Stimulated activated naive CD4-positive, alpha-beta T cell (primary cell): Measurements from ENCODE around the gene FXN.
A peak's percentile ranks its signal among the peaks of the same experiment; 100 is the strongest.
"Not testable (repeated sequence)": the region's sequence is repeated elsewhere in the genome, so short reads cannot be mapped to it uniquely, and the experiment has no call there.

Experiments
- DNase-seq, 6 experiments: peaks; one replicate each; lab custom pipeline; 2025; lab: John Stamatoyannopoulos, UW

FXN gene

GRCh38 chr9:69104830-69105527, 69.4 kb downstream of the FXN start:
- DNase-seq, result no peak

GRCh38 chr9:69107771-69108170, 72.2 kb downstream of the FXN start:
- DNase-seq, result no peak

- not testable (repeated sequence) for DNase-seq
These were observed 73.2 kb downstream of the FXN start for GRCh38 chr9:69108706-69109105.

GRCh38 chr9:69109152-69109551, 73.6 kb downstream of the FXN start:
- no peak for DNase-seq

GRCh38 chr9:69112646-69113045, 77.1 kb downstream of the FXN start:
- DNase-seq, result not testable (repeated sequence)

- DNase-seq, result no peak
These were observed 80.1 kb downstream of the FXN start for GRCh38 chr9:69115621-69116020.

GRCh38 chr9:69118656-69119055, 83.1 kb downstream of the FXN start:
- no peak for DNase-seq

- DNase-seq, result no peak
These were observed 85.0 kb downstream of the FXN start for GRCh38 chr9:69120380-69121154.

GRCh38 chr9:69121155-69122081, 85.9 kb downstream of the FXN start:
- DNase-seq, result peak in 4 of 6 experiments; percentile 18 to 53 (median 44)

- DNase-seq, result peak; percentile 15 to 71 (median 47)
These were observed 86.6 kb downstream of the FXN start for GRCh38 chr9:69122082-69122548.

GRCh38 chr9:69122549-69123141, 87.1 kb downstream of the FXN start:
- DNase-seq, result peak in 3 of 6 experiments; percentile 17 to 27 (median 26)

- DNase-seq, result no peak
These were observed 95.2 kb downstream of the FXN start for GRCh38 chr9:69130456-69131441.

- no peak for DNase-seq
These were observed 96.1 kb downstream of the FXN start for GRCh38 chr9:69131682-69132081.

- DNase-seq, result no peak
These were observed 96.8 kb downstream of the FXN start for GRCh38 chr9:69132361-69132760.

- DNase-seq, result no peak
These were observed 98.9 kb downstream of the FXN start for GRCh38 chr9:69134412-69134811.

GRCh38 chr9:69136185-69136584, 100.6 kb downstream of the FXN start:
- DNase-seq, result no peak

GRCh38 chr9:69136779-69137178, 101.2 kb downstream of the FXN start:
- no peak for DNase-seq

GRCh38 chr9:69137311-69137710, 101.8 kb downstream of the FXN start:
- no peak for DNase-seq

GRCh38 chr9:69139596-69139995, 104.0 kb downstream of the FXN start:
- no peak for DNase-seq

- no peak for DNase-seq
These were observed 104.7 kb downstream of the FXN start for GRCh38 chr9:69140123-69140735.
